HG02642 (cell line): ENCODE results near the gene RABGAP1L.

Experiments used
- ATAC-seq: cut with Tn5 transposase; IDR thresholded peaks from one replicate; pipeline ENCODE4 v1.9.1; 2021; ENCODE audit warnings: mild to moderate bottlenecking; ENCODE audit not compliant: unreplicated experiment, poor library complexity

The RABGAP1L gene

DNA sequence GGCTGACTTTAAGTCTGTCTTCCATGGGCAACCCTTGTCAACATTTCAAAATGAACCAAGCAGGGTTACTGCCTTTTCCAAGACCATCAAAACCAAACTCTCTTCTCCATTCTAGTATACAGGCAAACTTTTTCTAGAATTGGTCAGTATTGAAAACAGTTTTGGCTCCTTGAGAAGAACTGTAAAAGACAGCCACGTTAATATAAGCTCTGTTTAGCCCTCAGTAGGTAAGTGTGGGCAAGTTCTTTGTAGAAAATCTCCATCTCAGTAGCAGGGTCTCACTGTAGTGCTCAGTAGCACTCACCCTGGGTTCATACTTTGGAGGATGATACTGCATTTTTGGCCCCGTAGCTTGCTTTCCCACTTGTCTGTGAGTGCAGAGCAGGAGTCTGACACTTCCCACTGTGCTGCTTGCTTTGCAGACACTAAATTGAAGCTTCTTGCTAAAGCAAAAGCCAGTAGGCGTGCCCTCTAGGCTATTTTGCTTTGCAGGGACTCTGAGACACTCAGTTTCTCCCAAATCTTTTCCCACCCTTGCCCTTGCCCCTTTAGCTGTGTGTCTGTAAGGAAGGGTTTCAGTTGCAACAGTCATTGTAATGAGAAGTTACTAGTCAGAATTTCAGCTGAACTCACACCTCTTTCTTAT lies 806.2 kb downstream of the RABGAP1L start:
- ATAC-seq = no peak

DNA sequence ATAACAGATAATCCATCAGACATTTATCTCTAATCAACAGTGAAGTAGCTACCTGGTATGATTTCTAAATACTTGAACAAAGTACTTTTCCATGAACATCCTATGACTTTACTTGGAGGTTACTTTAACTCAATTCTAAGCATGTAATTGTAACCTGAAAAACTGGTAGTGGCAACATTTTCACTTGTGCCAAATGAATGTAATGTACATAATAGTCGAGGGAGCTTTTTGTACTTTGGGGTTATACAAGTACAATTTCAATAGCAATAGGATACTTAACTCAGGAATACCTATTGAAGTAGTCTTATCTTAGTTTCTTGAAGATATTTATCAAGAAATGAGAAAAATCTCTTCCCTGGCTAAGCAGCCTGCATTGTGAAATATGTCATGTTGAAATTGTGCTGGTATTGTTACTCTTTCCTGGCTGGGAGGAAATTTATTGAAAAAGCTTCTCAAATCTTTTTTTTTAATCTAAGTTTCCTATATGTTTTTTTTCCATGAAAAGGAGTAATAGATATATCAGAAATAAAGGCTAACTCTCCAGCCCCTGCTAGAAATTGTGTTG lies 806.8 kb downstream of the RABGAP1L start:
- ATAC-seq = no peak

DNA sequence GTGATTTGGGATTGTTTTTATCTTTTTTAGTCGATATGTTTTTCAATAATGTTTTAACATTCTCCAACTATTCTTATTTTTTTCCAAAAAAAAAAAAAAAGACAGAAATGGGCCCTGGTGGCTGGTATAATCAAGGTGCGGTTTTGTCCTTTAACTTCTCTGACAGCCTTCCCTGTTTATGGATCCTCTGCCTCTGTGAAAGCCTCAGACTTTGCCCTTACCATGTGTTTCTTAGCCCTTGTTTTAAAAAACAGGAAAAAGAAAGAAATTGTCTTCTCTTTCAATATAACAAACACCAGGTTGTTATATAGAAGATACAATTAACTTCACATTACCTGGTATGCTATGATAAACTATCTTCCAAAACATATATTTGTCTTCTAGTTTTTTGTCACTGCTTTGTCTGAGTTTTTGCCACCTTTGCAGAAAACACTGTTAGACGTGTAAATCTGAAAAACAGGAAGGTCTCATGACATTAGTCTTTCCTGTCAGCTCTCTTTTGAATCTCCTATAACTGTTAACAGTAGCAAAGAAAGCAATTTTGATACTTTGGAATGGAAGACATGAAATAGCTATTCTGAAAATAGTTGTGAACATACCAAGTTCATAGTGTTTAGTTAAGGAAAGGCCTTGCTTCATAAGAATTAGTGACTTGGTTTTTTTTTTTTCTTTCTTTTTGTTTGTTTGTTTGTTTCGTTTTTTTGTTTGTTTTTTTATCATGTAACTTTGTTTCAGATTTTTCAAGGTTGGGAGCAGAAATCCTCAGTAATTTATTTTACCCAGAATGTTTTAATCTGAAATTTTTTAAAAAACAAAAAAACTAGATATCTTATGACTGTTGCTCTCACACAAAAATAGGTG lies 808.8 kb downstream of the RABGAP1L start:
- ATAC-seq = no peak

DNA sequence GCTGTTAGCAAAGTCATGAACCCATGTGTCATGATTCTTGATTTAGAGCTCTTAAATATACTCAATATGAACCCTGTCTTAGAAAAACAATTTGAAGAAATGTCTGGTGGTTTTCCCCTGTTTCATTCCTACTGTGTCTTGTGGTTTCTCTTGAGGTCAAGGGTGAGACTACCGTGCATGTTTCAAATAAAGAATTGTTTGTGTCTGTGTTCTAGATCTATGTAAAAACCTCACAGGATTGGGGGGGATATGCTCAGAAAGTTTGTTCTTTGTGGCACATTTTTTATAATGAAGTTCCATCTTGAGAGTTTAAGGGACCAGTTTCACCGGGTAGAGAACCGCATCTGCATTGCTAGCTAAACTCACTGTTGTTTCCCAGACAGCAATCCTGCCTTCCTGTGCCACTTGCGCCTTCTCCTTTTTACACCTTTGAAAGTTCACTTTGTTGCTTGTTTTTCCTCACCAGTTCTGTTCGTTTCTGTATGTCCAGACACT lies 809.5 kb downstream of the RABGAP1L start:
- peak; percentile 72 for ATAC-seq

DNA sequence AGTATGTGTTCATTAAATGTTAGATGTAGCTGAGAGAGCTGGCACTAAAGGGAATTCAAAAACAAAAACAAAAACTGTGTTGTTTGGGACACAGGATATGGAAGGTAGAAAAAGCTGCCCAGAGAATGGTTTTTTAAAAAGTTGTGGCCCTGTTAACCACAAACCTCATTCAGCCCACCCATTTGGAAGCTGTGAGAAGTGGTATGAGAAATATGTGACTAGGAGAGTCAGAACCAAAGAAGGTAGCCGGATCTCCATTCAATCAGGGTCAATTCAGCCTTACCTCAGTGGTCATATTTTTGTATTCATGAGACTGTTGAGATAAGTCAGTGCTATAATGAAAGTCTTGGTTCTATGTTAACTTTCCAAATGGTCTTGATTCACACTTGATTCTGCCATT lies 810.7 kb downstream of the RABGAP1L start:
- ATAC-seq = no peak

DNA sequence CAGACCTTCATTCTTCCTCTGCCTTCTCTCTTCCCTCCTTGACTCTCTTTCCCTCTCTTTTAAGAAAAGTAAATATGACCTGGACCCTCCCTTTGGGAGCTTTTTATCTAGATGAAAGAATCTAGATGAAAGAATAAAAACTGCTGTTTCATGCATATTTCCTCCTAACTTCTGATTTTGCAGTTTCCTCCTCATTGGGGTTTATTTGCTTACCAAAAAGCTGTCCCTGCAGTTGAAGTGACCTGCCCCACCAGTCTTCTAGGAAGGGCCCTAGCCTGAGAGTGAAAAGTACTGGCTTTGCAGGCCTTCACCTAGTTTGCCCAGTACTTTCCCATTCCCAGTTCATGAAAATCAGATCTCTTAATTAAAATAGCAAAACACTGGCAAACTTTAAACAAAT lies 812.1 kb downstream of the RABGAP1L start:
- no peak for ATAC-seq

DNA sequence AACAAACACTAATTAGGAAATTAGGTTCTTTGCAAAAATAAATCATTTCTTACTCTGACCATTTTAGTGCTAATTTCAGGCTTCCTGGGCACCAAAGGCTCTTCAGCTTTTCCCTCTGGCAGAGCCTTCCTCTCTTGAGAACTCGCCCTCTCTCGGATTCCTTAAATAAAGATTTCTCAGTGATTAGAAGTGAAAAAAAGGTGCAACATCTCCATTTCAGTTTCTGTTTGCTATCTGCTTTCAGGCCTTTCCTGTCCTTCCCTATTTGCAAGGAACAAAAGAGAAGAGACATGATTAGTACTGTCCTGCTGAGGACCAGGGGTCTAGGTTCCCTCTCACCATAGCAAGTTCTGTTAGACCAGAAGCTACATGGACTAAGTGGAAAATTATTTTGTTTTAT lies 812.6 kb downstream of the RABGAP1L start:
- no peak for ATAC-seq

DNA sequence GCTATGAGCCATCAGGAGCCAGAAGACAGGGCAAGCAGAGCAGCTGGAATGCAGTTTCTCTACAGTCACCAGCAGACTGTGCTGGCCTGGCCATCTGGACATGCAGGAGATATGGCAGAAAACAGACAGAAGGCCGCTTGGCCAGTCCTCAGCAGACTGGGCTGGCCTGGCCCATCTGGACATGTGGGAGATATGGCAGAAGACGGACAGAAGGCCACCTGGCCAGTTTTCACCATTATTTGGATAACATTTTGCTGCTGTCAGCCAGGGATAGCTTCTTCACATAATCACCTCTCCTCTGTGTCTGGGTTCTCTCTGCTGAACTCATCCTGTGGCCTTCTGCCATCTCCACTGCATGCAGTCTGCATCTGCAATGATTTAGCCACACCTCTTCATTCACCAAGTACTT lies 815.4 kb downstream of the RABGAP1L start:
- no peak for ATAC-seq

DNA sequence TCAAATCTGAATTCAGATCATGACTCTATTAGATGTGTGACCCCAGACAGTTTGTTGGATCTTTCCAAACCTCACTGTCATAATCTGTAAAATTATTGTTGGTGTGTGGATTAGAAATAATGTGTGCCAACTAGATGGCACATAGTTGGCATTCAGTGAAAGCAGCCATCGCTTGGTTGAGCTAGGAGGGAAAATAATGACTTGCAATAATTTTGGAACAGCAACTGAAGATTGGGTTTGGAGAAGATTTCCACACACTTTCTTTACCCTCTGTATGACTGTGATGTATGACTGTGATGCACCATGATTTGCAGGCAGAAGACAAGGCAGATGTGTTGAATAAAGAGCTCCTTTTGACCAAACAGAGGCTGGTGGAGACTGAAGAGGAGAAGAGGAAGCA lies 816.4 kb downstream of the RABGAP1L start:
- no peak for ATAC-seq

DNA sequence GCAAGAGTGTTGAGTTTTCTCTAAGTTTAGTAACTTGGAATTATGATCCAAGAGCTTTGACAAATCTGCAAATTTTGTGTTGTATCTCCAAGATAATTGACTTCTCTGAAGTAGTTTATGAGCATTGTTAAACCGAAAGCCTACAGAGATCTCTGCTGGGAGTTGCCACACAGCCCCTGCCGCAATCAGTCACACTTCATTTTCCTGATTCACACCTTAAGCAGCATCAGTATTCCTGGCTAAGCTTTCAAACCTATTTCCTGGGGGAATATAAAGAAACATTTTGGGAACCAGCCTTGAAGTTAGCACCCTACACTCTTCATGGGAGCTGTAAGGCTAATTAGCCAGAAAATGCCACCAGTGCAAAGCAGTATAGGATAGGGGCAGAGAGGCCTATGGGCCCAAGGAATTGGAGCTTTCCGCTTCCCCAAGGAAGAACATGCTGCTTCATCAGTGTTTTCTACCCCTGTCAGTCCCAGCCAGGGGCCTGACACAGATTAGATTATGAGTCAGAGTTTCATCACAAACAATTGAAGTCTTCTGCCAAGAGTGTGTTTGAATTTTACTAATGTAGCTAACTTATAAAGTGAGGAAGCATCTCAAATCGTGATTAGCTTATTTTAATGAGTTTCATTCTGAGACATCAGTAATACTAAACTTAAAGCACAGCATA lies 817.3 kb downstream of the RABGAP1L start:
- no peak for ATAC-seq

DNA sequence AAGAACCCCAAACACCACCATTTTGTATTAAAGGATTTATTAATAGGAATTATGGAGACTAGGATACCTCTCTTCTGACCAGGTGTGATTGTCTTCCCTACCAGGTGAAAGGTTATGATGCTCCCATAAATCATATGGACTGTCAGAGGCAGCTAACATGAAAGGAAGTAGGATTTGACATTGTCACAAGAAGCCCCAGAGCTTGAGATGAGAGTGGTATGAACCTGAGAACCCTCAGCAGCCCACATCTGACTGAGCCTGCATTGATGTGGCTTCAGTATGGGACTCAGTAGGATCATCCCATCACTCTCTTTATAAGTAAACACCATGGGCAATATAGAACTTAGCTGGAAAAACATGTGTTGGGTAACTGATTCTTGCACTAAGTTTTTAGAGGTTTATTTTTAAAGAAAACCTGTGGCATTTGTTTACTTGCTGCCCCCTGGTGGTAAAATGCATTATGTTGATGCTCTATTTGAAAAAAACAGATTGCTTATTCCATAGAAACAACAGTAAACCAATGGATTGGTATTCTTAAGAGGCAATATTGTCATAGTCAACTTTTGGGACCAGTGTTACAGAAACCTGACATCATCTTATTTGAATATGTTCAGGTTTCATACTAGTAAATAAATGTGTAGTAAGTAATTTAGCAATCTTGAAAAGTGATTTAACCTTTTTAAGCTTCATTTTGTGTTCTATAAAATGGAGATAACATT lies 823.8 kb downstream of the RABGAP1L start:
- ATAC-seq = no peak

DNA sequence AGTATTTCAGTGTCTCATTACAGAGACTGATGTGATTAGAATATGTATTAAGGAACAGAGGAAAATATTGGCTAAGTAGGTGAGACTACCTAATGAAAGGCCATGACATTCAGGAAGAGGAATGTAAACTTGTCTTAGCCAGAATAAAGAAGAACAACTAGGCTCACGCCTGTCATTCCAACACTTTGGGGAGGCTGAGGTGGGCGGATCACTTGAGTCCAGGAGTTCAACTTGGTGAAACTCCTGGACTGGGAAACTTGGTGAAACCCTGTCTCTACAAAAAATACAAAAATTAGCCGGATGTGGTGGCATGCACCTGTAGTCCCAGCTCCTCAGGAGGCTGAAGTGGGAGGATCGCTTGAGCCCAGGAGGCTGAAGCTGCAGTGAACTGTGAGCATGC lies 825.6 kb downstream of the RABGAP1L start:
- ATAC-seq = no peak

DNA sequence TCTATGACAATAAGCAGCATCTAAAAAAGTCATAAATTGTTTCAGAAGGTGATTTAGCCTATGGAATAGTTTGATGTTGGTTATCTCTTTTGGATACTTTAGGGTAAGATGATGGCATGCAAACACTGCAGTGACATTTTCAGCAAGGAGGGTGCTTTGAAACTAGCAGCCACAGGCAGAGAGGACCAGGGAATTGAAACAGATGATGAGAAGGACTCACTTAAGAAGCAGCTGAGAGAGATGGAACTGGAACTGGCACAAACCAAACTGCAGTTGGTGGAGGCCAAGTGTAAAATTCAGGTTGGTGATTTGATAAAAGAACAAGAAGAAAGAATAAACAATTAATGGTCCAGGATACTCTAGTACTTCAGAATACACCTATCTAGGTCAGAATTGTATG lies 829.2 kb downstream of the RABGAP1L start:
- no peak for ATAC-seq

DNA sequence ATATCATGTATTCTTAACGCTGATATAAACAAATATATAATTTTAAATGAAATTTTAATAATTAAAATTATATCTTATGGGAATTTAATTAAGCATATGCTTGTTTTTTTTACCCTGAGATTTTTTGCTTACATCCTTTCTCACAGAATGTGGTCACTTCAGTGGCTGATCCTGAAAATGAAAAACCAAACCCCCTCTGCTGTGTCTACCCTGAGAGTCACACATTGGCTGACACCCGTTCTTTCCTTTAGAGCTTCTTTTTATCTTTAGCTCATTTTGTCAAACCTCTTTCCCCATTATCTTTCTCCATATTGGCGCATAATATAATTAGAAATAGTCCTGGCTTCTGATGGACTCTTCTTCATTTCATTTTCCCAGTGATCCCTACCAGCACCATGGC lies 829.7 kb downstream of the RABGAP1L start:
- no peak for ATAC-seq

DNA sequence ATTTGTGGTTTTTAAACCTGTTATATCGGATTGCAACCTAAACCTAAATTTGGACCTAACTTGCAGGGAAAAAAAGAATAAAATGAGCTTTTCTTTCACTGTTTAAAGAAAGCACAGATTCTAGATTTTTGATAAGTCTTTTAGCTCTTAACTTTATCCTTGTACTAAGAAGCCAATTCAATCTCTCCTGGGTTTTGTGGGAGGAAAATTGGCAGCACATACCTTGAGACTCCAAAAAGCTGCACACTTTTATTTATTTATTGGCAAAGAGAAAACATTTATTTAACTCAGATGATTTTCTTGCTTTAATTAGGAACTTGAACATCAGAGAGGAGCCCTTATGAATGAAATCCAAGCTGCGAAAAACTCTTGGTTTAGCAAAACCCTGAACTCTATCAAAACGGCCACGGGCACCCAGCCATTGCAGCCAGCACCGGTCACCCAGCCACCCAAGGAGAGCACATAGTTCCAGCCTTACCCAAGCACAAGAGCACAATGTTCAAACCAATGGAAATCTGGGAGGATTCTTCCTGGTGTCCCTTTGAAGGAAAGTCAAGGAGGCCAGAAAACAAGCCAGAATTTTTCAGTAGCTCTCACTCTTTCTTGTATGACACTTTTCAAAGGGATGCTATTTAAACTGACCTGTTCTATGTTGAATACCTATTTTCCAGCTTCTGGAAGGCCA lies 830.4 kb downstream of the RABGAP1L start:
- ATAC-seq = no peak

DNA sequence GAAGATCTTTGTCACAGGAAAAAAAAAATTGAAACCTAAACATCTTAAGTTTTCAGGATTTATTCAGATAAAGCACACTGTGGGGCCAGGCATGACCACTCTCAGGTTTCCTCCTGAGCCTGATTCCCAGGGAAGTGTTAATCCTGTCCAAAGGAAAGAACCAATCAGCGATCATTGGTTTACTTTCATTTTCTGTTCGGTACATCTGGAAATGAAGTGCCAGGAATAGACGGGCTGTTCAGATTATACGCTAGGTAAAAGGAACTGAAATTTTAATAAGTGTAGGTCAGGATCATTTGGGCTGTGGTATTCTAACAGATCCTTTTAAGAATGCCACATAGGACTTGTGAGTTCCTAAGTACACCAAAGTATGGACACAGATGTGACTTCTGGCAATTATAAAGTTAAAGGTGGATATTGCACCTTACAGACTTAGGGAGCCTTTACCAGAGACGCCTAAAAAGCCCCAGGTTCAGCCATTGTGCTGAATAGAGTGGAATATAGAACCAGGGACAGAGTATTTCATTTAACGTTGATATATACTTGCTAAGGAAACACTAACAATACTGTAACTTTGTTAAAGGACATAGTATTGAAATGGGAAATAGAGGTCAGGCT lies 831.2 kb downstream of the RABGAP1L start:
- ATAC-seq = no peak

DNA sequence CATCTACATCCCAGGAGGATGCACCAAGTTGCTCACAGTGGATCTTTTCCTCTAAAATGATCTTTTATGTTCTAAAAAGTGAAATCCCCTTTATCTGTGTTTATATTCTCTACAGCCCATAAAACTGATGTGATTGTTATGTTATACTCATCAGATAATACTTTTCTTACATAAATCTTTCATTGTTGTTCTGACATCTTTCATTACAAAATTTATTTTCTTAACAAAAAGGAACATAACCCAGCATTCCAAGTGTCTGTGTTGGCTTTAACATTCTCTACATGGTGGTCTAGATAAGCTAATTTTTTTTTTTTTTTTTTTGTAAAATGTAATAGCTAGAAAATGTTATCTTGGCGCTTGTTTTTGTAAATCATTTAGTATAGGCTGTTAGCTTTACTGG lies 832.2 kb downstream of the RABGAP1L start:
- ATAC-seq = no peak

DNA sequence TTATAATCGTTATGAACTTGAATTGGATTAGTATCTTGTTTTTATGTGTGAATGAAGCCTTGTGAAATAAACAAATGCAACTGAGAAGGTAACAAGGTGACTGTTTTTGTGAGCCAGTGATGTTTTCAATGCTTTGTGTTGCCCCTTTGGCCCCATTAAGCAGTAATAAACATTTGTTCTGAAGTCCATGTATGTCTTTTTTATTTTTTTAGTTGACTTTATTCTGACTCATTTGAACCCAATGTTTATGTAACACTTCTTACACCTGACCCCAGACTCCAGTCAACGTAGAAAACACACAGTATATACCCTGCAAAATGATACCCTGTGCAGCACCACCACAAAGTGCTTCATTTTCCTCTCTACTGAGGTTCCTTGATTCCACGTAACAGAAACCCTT lies 835.8 kb downstream of the RABGAP1L start:
- no peak for ATAC-seq

DNA sequence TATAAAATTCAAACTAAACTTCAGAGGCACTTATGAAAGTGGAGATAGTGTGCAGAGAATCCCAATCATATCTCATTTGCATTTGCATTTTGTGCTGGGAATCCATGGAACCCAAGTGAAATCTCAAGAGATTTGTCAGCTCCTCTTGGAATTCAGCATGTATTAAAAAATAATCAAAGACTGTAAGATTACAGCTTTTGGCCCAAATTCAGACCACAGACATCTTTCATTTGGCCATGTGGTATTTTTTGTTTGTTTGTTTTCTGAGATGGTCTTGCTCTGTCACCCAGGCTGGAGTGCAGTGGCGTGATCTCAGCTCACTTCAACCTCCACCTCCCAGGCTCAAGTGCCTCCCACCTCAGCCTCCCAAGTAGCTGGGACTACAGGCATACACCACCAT lies 836.6 kb downstream of the RABGAP1L start:
- ATAC-seq = no peak
